HEK293T (cell line): ENCODE data around the gene HYAL2.

Experiments used
- CTCF ChIA-PET: fragments of 350-600 bp; formaldehyde crosslinking; extraction: SDS; loops from one replicate; lab custom pipeline; 2021; ENCODE audit warnings: antibody characterized with exemption, inconsistent platforms; lab: Yijun Ruan, JAX
- POLR2A ChIA-PET: fragments of 350-600 bp; formaldehyde crosslinking; extraction: SDS; loops from one replicate; lab custom pipeline; 2020; ENCODE audit warnings: antibody characterized with exemption, inconsistent platforms; lab: Yijun Ruan, JAX
- DNase-seq: peaks from one replicate; pipeline ENCODE4 v3.0.0; 2012; ENCODE audit warnings: mixed read lengths; ENCODE audit errors: extremely low spot score
- ARNT ChIP-seq: fragments of 450-650 bp; IDR thresholded peaks from 2 replicates; pipeline ENCODE4 v1.6.1; 2017; ENCODE audit warnings: mild to moderate bottlenecking
- BHLHE40 ChIP-seq: fragments of 450-650 bp; IDR thresholded peaks from 2 replicates; pipeline ENCODE4 v1.6.1; 2016; ENCODE audit warnings: mild to moderate bottlenecking, moderate library complexity, borderline replicate concordance
- CTBP1 ChIP-seq: fragments of 450-650 bp; IDR thresholded peaks from 2 replicates; pipeline ENCODE4 v1.6.1; 2016; ENCODE audit warnings: borderline replicate concordance
- ELF4 ChIP-seq: fragments of 450-650 bp; IDR thresholded peaks from 2 replicates; pipeline ENCODE4 v1.6.1; 2017; ENCODE audit warnings: antibody characterized with exemption
- FOXA1 ChIP-seq: fragments of 450-650 bp; IDR thresholded peaks from 2 replicates; pipeline ENCODE4 v1.6.1; 2016; ENCODE audit warnings: mild to moderate bottlenecking
- FOXK2 ChIP-seq: fragments of 450-650 bp; IDR thresholded peaks from 2 replicates; pipeline ENCODE4 v1.6.1; 2016; ENCODE audit warnings: mild to moderate bottlenecking
- FOXM1 ChIP-seq: fragments of 450-650 bp; IDR thresholded peaks from 2 replicates; pipeline ENCODE4 v1.6.1; 2017; ENCODE audit warnings: mild to moderate bottlenecking, borderline replicate concordance
- HDGF ChIP-seq: fragments of 450-650 bp; IDR thresholded peaks from 2 replicates; pipeline ENCODE4 v1.6.1; 2017; ENCODE audit warnings: antibody characterized with exemption, borderline replicate concordance
- L3MBTL2 ChIP-seq: fragments of 450-650 bp; conservative IDR thresholded peaks from 2 replicates; pipeline ENCODE4 v1.6.1; 2016; ENCODE audit warnings: mild to moderate bottlenecking
- LEF1 ChIP-seq: fragments of 450-650 bp; IDR thresholded peaks from 2 replicates; pipeline ENCODE4 v1.6.1; 2017; ENCODE audit warnings: mild to moderate bottlenecking, borderline replicate concordance
- NFRKB ChIP-seq: fragments of 450-650 bp; IDR thresholded peaks from 2 replicates; pipeline ENCODE4 v1.6.1; 2016; ENCODE audit warnings: mild to moderate bottlenecking, moderate library complexity
- PKNOX1 ChIP-seq: fragments of 450-650 bp; IDR thresholded peaks from 2 replicates; pipeline ENCODE4 v1.6.1; 2016
- SP1 ChIP-seq: fragments of 450-650 bp; IDR thresholded peaks from 2 replicates; pipeline ENCODE4 v1.6.1; 2017
- SUZ12 ChIP-seq: fragments of 450-650 bp; IDR thresholded peaks from 2 replicates; pipeline ENCODE4 v1.6.1; 2016; ENCODE audit warnings: mild to moderate bottlenecking
- TARDBP ChIP-seq: fragments of 450-650 bp; IDR thresholded peaks from 2 replicates; pipeline ENCODE4 v1.6.1; 2016
- ZNF384 ChIP-seq: fragments of 450-650 bp; IDR thresholded peaks from 2 replicates; pipeline ENCODE4 v1.6.1; 2016

The HYAL2 gene

GRCh38 chr3:50345586-50346234 lies 23.2 kb upstream of the HYAL2 start, which contains the start of gene ZMYND10:
TSS of gene ZMYND10 (minus strand) at chr3:50345732. CDS start at chr3:50345579, 153 bp downstream.
- no peak for TF ChIP-seq LEF1
- TF ChIP-seq ZNF384, result no peak
- TF ChIP-seq SP1, result no peak
- POLR2A ChIA-PET, result interaction anchor here (1.2 to 1.8 kb wide), 2 partner anchors 9 to 18 kb away, joined by 6 to 7 read pairs; partner anchors contain the start of gene TUSC2
- CTCF ChIA-PET, result no interaction called here
- DNase-seq, result peak; percentile 54

GRCh38 chr3:50345008-50345407 lies 22.5 kb upstream of the HYAL2 start:
- POLR2A ChIA-PET, result interaction anchor here (1.8 kb wide), 1 partner anchor 17 kb away, joined by 6 read pairs; the partner anchor contains the start of gene TUSC2
- no peak for DNase-seq
- TF ChIP-seq FOXK2 (no peak), PKNOX1 (no peak), ARNT (no peak), HDGF (no peak), FOXM1 (no peak), LEF1 (no peak), L3MBTL2 (no peak), BHLHE40 (no peak)
- CTCF ChIA-PET, result interaction anchor here (0.6 to 0.7 kb wide), 2 partner anchors 9 to 723 kb away, joined by 3 read pairs; no protein-coding TSS in a partner anchor

DNA sequence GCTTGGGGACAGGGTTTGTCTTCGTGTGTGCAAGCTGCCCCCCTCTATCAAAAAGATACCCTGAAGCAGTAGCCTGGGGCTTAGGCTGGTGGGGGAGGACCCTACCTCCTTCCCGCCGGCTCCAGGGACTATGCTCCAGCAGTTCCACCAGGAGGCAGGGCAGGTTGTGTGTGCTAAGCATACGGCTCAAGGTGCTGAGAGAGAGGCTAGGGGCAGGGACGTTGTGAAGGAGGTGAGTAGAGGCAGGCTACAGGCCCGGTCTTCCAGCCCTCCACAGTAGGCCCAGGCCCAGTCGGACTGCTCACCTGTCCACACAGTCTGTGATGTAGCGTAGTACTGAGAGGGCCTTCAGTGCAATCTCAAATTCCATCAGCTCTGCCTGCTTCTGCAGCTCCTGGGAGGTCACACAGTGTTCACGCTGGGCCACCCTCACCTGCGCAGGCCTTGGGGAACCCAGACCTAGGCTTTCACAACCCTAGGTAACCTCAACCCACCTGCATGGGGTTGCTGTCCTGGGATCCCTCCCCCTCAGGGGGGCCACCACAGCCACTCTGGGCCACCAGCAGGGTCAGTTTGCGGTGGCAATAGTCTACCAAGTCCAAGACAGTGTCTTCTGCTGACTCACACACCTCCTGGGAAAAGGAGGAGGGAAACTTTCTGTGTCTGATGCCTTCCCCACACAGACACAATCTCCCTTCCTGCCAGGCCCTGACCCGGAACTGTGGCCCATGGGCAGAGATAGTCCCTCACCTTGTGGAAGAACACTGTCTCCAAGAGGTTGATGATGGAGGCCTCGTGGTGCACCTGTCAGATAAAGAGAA lies 20.5 kb upstream of the HYAL2 start:
- ChIA-PET POLR2A (no interaction called here), CTCF (no interaction called here)
- TF ChIP-seq NFRKB, result no peak
- no peak for TF ChIP-seq TARDBP
- no peak for TF ChIP-seq SUZ12
- no peak for TF ChIP-seq FOXM1
- TF ChIP-seq ELF4, result no peak
- no peak for TF ChIP-seq L3MBTL2
- TF ChIP-seq FOXK2, result no peak
- no peak for TF ChIP-seq ARNT
- no peak for TF ChIP-seq ZNF384
- TF ChIP-seq CTBP1, result no peak
- no peak for TF ChIP-seq LEF1
- TF ChIP-seq FOXA1, result no peak
- TF ChIP-seq PKNOX1, result no peak
- no peak for TF ChIP-seq SP1
- TF ChIP-seq HDGF, result no peak
- TF ChIP-seq BHLHE40, result no peak
- no peak for DNase-seq

DNA sequence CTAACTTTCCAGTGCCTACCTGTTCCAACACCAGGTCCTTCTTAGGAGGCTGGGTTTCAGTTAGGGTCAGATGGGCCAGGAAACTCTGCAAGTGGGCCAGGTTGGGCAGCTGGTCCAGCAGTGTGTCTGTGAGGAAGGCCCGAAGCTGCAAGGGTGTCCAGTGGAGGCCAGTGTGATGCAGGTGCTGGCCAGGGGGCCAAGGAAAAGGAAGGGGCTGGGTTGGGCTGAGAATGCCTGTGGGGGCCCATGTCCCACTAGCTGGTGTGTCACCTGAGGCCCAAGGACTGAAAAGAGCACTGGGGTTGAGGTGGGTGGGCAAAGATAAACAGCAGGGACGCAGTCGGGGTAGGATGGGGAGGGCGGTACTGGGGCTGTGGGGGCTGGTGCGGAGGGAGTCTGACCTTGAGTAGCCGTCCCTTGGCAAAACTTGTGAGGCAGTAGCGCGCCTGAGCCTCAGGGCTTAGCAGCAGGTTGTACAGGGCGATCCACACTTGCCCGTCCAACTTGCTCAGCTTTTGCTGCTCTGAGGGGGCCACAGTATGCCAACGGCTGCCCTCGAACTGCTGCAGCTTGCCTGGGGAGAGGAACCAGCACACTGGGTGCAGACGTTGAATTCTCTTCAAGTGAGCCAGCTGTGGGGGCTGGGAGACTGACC lies 19.6 kb upstream of the HYAL2 start:
- no peak for DNase-seq
- TF ChIP-seq L3MBTL2, result no peak
- TF ChIP-seq TARDBP, result no peak
- TF ChIP-seq FOXK2, result no peak
- no peak for TF ChIP-seq ZNF384
- no peak for TF ChIP-seq PKNOX1
- TF ChIP-seq ELF4, result no peak
- no peak for TF ChIP-seq LEF1
- no peak for TF ChIP-seq NFRKB
- no peak for TF ChIP-seq BHLHE40
- TF ChIP-seq CTBP1, result no peak
- TF ChIP-seq HDGF, result no peak
- TF ChIP-seq SUZ12, result no peak
- no peak for TF ChIP-seq FOXM1
- TF ChIP-seq ARNT, result no peak
- no peak for TF ChIP-seq SP1
- no peak for TF ChIP-seq FOXA1
- POLR2A ChIA-PET, result interaction anchor here (1.0 kb wide), 1 partner anchor 15 kb away, joined by 5 read pairs; no protein-coding TSS in a partner anchor
- CTCF ChIA-PET, result no interaction called here

DNA sequence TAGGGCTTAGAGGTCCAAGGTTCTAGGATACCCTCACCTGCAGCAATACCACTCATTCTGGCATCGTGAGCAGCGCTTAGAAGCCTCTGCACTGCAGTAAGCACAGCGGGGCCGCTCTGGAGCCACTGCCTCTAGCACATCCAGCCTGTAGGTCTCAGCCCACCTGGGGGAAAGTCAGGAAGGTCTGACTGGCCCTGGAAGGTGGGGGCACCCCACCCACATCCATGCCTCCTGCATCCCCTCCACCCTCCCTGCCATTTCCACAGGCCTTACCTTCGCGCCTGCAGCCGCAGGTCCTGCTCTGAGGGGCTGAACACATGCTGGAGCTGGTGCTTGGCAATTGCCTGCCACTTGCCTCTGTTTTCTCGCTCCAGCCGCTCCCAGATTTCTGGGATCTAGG lies 19.0 kb upstream of the HYAL2 start:
- ChIA-PET CTCF (no interaction called here), POLR2A (interaction anchor here (1.0 kb wide), 1 partner anchor 14 kb away, joined by 5 read pairs; no protein-coding TSS in a partner anchor)
- no peak for DNase-seq
- TF ChIP-seq FOXA1, result no peak
- TF ChIP-seq CTBP1, result no peak
- TF ChIP-seq PKNOX1, result no peak
- no peak for TF ChIP-seq TARDBP
- no peak for TF ChIP-seq L3MBTL2
- TF ChIP-seq NFRKB, result no peak
- TF ChIP-seq ARNT, result no peak
- no peak for TF ChIP-seq ELF4
- TF ChIP-seq ZNF384, result no peak
